Muscle layer of colon (tissue), 2 donors: ENCODE measurements around the gene FMN1.

Experiments
- H3K27ac ChIP-seq: one replicate; pipeline ENCODE4 v1.7.0; 2013; ENCODE audit warnings: low read depth, mild to moderate bottlenecking, low read length, moderate library complexity
- H3K27me3 ChIP-seq, 2 donors: one replicate each; pipeline ENCODE4 v1.7.0; 2013; ENCODE audit warnings: low read length in 2 of 2, mild to moderate bottlenecking in 2 of 2; ENCODE audit not compliant: insufficient read depth in 2 of 2, control insufficient read depth in 1 of 2
- H3K36me3 ChIP-seq: one replicate; pipeline ENCODE4 v1.7.0; 2013; ENCODE audit warnings: mild to moderate bottlenecking, low read length; ENCODE audit not compliant: insufficient read depth
- H3K4me1 ChIP-seq: one replicate; pipeline ENCODE4 v1.7.0; 2013; ENCODE audit warnings: mild to moderate bottlenecking, low read length; ENCODE audit not compliant: insufficient read depth
- H3K4me3 ChIP-seq, 2 donors: one replicate each; pipeline ENCODE4 v1.7.0; 2013; ENCODE audit warnings: low read length in 2 of 2, low read depth in 1 of 2, mild to moderate bottlenecking in 1 of 2, moderate library complexity in 1 of 2
- H3K9ac ChIP-seq: one replicate; pipeline ENCODE4 v1.7.0; 2013; ENCODE audit warnings: low read length
- H3K9me3 ChIP-seq: one replicate; pipeline ENCODE4 v1.7.0; 2013; ENCODE audit warnings: mild to moderate bottlenecking, low read length
- donor health status: abdominal sarcoma.
- donor health status: Adenocarcinoma of cecum.

The FMN1 gene

GRCh38 chr15:32884146-32884545 is 310.4 kb downstream of the FMN1 start:
- Histone ChIP-seq H3K27ac (no peak overlapping the region), H3K4me1 (peaks cover 72% of the 10 kb centered on the region), H3K4me3 (no peak overlapping the region), H3K36me3 (no peaks in the 10 kb centered on the region), H3K27me3 (no peaks in the 10 kb centered on the region), H3K9me3 (no peaks in the 10 kb centered on the region), H3K9ac (no peak overlapping the region)

DNA sequence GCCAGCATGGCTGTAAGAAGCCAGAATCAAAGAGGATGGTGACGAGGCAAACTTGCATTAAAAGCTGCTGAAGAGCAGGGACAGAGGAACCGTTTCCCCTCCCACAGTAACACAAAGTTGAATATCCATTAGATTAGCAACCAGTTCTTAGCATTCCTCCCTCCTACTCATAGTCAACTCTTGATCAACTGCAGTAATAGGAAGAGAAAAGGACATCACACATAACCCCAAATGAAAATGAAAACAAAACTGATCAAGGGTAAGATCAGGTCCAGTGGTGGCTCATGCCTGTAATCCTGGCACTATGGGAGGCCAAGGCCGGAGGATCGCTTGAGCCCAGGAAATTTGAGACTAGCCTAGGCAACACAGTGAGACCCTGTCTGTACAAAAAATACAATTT is 311.6 kb downstream of the FMN1 start:
- Histone ChIP-seq H3K36me3 (no peaks in the 10 kb centered on the region), H3K9ac (no peak overlapping the region), H3K4me3 (no peak overlapping the region), H3K27ac (no peak overlapping the region), H3K4me1 (peaks cover 73% of the 10 kb centered on the region), H3K27me3 (no peaks in the 10 kb centered on the region), H3K9me3 (no peaks in the 10 kb centered on the region)

DNA sequence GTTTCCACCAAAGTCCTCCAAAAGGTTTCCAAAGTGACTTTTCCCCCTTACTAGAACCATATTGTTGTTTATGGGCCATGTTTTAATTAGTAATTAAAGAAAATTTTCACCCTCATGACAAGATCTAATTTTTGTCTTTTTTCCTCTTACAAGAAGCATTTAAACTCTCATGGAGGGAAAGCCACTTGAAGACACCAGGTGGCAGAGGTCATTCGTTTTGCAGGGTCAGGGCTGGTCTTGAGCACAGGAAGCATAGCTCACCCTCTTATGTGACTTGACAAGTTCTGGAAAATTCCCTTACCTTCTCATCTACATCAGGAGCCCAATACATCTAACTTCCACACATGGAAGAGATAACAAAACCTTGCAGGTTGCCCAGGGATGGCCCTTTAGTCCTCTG is 313.0 kb downstream of the FMN1 start:
- H3K4me1 ChIP-seq = peaks cover 59% of the 10 kb centered on the region
- H3K9ac ChIP-seq = no peak overlapping the region
- no peaks in the 10 kb centered on the region for H3K27me3 ChIP-seq

DNA sequence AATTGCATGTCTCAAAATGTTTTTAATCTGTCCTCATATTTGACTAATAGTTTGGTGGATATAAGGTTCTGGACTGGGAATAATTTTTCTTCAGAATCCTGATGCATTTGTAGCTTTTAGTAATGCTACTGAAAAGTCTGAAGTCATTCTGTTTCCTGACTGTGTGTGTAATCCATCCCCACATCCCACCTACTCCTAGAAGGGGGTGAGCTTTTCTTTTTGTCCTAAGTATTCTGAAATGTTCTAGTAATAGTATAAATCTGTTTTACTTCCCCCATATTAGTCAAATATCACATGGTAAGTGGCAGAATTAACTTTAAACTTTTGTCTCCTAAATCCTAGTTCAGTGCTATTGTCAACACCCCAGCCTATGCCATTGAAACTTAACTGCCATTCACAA is 313.9 kb downstream of the FMN1 start:
- peaks cover 53% of the 10 kb centered on the region for H3K4me1 ChIP-seq

More for the DNA sequence above, 313.0 kb downstream of the FMN1 start:
- Histone ChIP-seq H3K4me3 (no peak overlapping the region), H3K9me3 (no peaks in the 10 kb centered on the region), H3K27ac (no peak overlapping the region), H3K36me3 (no peaks in the 10 kb centered on the region)

GRCh38 chr15:32879980-32880379 is 314.5 kb downstream of the FMN1 start:
- peaks cover 46% of the 10 kb centered on the region for H3K4me1 ChIP-seq
- no peak overlapping the region for H3K27ac ChIP-seq
- no peaks in the 10 kb centered on the region for H3K9me3 ChIP-seq
- no peaks in the 10 kb centered on the region for H3K27me3 ChIP-seq
- no peak overlapping the region for H3K9ac ChIP-seq
- H3K4me3 ChIP-seq = no peak overlapping the region
- H3K36me3 ChIP-seq = no peaks in the 10 kb centered on the region

More for the DNA sequence above, 313.9 kb downstream of the FMN1 start:
- no peak overlapping the region for H3K27ac ChIP-seq
- no peak overlapping the region for H3K9ac ChIP-seq
- no peaks in the 10 kb centered on the region for H3K36me3 ChIP-seq
- no peaks in the 10 kb centered on the region for H3K9me3 ChIP-seq
- no peak overlapping the region for H3K4me3 ChIP-seq
- H3K27me3 ChIP-seq = no peaks in the 10 kb centered on the region

GRCh38 chr15:32878869-32879805 is 315.4 kb downstream of the FMN1 start:
- no peak overlapping the region for H3K27ac ChIP-seq

GRCh38 chr15:32878342-32878741 is 316.2 kb downstream of the FMN1 start:
- Histone ChIP-seq H3K4me3 (no peak overlapping the region), H3K36me3 (no peaks in the 10 kb centered on the region), H3K27me3 (no peaks in the 10 kb centered on the region), H3K9ac (no peak overlapping the region), H3K27ac (no peak overlapping the region), H3K4me1 (peaks cover 36% of the 10 kb centered on the region), H3K9me3 (no peaks in the 10 kb centered on the region)

More at GRCh38 chr15:32878869-32879805, 315.4 kb downstream of the FMN1 start:
- Histone ChIP-seq H3K9ac (no peak overlapping the region), H3K36me3 (no peaks in the 10 kb centered on the region), H3K4me1 (peaks cover 38% of the 10 kb centered on the region), H3K9me3 (no peaks in the 10 kb centered on the region), H3K4me3 (no peak overlapping the region), H3K27me3 (no peaks in the 10 kb centered on the region)

DNA sequence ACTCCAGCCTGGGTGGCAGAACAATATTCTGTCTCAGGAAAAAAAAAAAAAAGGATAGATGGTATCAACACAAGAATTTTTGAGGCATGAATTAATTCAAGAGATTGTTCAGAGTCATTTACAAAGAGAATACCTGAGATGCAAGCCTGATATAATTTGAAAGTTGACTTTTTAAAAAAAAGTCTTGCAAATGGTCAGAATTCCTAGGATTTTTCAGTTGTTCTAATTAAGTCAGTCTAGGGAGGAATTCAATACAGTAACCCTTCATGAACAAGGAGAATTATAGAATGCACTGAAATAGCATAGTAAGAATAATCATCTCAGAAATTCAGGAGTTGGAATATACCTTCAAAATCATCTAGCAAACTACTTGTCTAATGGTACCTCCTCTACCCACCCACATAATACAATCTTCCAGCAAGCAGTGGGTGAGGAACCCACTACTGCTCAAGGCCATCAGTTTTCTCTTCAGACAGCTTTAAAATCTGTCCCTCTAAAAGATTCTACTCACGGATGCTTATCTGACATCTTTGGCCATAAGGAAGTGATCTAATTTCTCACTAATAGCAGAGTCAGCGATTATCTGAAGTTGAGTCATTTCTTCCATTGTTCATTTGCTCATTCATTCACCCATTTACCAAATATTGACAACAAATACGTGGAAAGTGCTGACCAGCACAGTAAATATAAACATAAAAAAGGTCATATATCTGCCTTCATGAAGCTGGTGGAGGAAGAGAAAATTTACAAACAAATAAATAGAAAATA is 317.1 kb downstream of the FMN1 start:
- no peaks in the 10 kb centered on the region for H3K9me3 ChIP-seq
- no peak overlapping the region for H3K27ac ChIP-seq
- no peaks in the 10 kb centered on the region for H3K36me3 ChIP-seq
- H3K27me3 ChIP-seq = no peaks in the 10 kb centered on the region
- peaks cover 38% of the 10 kb centered on the region for H3K4me1 ChIP-seq
- H3K4me3 ChIP-seq = no peak overlapping the region
- no peak overlapping the region for H3K9ac ChIP-seq

- H3K27ac ChIP-seq = peak overlapping the region; percentile 31
- no peak overlapping the region for H3K9ac ChIP-seq
- no peaks in the 10 kb centered on the region for H3K27me3 ChIP-seq
Observed at GRCh38 chr15:32873284-32874114, 321.0 kb downstream of the FMN1 start.

DNA sequence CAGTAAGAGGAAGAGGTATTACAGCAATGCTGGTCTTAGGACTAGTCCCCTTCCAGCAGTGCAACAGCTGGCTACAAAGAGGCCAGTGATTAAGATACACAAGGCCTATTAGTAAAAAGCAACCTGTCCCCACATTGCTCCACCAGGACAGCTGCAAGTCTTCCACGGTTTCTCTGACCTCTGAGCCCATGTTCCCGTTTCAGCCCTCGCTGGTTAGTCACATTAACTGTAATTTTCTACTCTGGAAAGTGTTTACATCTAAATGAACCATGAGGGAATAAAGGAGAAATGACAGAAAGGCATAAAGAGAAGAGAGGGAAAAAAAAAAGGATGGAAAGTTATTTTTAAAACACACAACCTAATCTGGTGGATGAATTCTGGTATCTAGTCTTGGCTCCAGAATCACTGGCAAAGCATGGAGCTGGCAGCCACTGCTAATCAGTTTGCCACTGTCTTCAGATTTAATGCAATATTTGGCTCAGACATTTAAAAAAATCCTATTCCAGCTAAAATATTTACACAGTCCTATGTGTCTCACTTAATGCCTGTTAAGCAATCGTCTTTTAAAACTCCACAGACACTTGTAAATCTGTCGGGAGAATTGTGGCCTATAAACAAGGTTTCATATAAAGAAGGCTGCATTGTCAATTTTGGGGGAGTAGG is 321.8 kb downstream of the FMN1 start:
- H3K36me3 ChIP-seq = no peaks in the 10 kb centered on the region
- no peak overlapping the region for H3K9ac ChIP-seq
- no peak overlapping the region for H3K27ac ChIP-seq
- H3K9me3 ChIP-seq = no peaks in the 10 kb centered on the region
- no peak overlapping the region for H3K4me3 ChIP-seq
- no peaks in the 10 kb centered on the region for H3K27me3 ChIP-seq
- H3K4me1 ChIP-seq = peaks cover 22% of the 10 kb centered on the region

More at GRCh38 chr15:32873284-32874114, 321.0 kb downstream of the FMN1 start:
- no peak overlapping the region for H3K4me3 ChIP-seq
- H3K9me3 ChIP-seq = no peaks in the 10 kb centered on the region
- no peaks in the 10 kb centered on the region for H3K36me3 ChIP-seq
- H3K4me1 ChIP-seq = peaks cover 28% of the 10 kb centered on the region
